Measurements from ENCODE around the gene KLRC3.

GRCh38 chr12:10405294-10405693, 15.1 kb downstream of the KLRC3 start:
- TF ChIP-seq CTCF (IDR thresholded peaks at IDR 0.05), result no peak
- TF ChIP-seq TCF7L2 (IDR thresholded peaks at IDR 0.05; ENCODE audit: low read depth, low read length), result no peak
- no peak for TF ChIP-seq REST (IDR thresholded peaks at IDR 0.05; ENCODE audit: insufficient read depth in 1 of 2, low read depth in 2 of 2, low read length in 1 of 2)
- no peak for TF ChIP-seq POLR2AphosphoS5 (IDR thresholded peaks at IDR 0.05; ENCODE audit: low read depth, low read length)
- no peak for TF ChIP-seq SIN3A (IDR thresholded peaks at IDR 0.05; ENCODE audit: borderline replicate concordance, insufficient read depth, low read depth, low read length)

All from Panc1 (cell line).